NT2/D1 (cell line): ENCODE results near the gene DAAM1.

Source experiments
- SUZ12 ChIP-seq: IDR thresholded peaks from 2 replicates; pipeline ENCODE4 v1.6.1; 2011; ENCODE audit not compliant: insufficient read length, insufficient read depth; ENCODE audit errors: extremely low read depth
- YY1 ChIP-seq: IDR thresholded peaks from 2 replicates; pipeline ENCODE4 v1.6.1; 2011; ENCODE audit not compliant: insufficient read length, insufficient read depth
- ZNF274 ChIP-seq: IDR thresholded peaks from 2 replicates; pipeline ENCODE4 v1.6.1; 2011; ENCODE audit warnings: mild to moderate bottlenecking, low read depth, low read length

- TF ChIP-seq SUZ12 = no peak
- TF ChIP-seq ZNF274 = no peak
- no peak for TF ChIP-seq YY1
These were observed 11.7 kb upstream of the DAAM1 start for GRCh38 chr14:59176765-59177164.
